AG04450 (cell line): ENCODE data around the gene ANXA10. TPM values are rescaled to one million over a fixed set of nuclear protein-coding genes. Genes with fewer than 3 reads are reported as not detected.

Experiments
- CTCF ChIA-PET: fragments of 300-600, 350-600 bp; formaldehyde crosslinking; extraction: SDS; loops from one replicate; lab custom pipeline; 2022; ENCODE audit warnings: antibody characterized with exemption, inconsistent platforms; lab: Charles Lee
- POLR2A ChIA-PET: fragments of 350-600 bp; formaldehyde crosslinking; extraction: SDS; loops from one replicate; lab custom pipeline; 2021; ENCODE audit warnings: antibody characterized with exemption, inconsistent platforms; lab: Yijun Ruan, JAX
- DNase-seq: peaks from one replicate; pipeline ENCODE4 v3.0.0-alpha.2; 2011; ENCODE audit warnings: low read depth, low spot score
- H3K27ac ChIP-seq: one replicate; pipeline ENCODE4 v1.5.1; 2012; ENCODE audit warnings: low read depth, low read length, control low read depth
- H3K27me3 ChIP-seq: one replicate; pipeline ENCODE4 v1.6.0; 2012; ENCODE audit warnings: low read length; ENCODE audit not compliant: control insufficient read depth, insufficient read depth
- H3K4me3 ChIP-seq: 2 replicates; pipeline ENCODE4 v1.5.1; 2011; ENCODE audit warnings: mild to moderate bottlenecking, low read depth, low read length, control low read depth
- H3K9me3 ChIP-seq: 2 replicates; pipeline ENCODE4 v1.5.1; 2012; ENCODE audit warnings: low read length; ENCODE audit not compliant: control insufficient read depth, insufficient read depth
- polyA plus RNA-seq: library from polyadenylated mRNA; depleted of rRNA; stranded (reverse); fragments of >200 nt; gene quantifications from 2 replicates; pipeline ENCODE4 v1.2.3, GENCODE V29; 2011
- TF ChIP-seq, protein P1 (sequence below): IDR thresholded peaks from 2 replicates; pipeline ENCODE4 v1.5.1; 2011; ENCODE audit warnings: low read depth, low read length, control low read depth, inconsistent platforms

Gene ANXA10
- polyA plus RNA-seq, 1 experiment: 0.60 TPM

DNA sequence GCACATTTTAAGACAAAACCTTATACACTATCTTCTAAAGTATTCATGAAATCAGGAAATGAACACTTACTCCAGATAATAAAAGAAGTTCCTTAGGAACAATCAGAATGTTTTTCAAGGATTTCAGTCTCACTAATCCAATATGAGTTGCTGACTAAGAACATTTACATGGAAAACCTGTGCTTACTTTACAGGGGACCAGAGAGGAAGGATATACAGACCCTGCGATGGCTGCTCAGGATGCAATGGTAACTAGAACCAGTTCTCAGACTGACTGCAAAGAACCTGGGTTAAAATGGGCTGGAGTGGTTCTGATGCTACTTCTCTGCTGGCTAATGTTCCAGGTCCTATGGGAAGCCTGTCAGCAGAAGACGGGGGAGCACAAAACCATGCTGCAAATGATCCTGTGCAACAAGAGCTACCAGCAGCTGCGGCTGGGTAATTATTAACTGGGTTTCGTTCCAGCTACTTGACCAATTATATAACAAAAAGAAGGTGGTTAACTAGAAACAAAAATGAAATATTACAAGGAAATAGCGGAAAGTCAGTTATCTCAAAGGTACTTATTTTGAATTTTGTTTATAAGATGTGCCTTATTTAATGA lies 85.3 kb downstream of the ANXA10 start:
- H3K27ac ChIP-seq: no peak overlapping the region
- no peaks in the 10 kb centered on the region for H3K9me3 ChIP-seq
- POLR2A ChIA-PET: no interaction called here

GRCh38 chr4:168183717-168184571 lies 91.6 kb downstream of the ANXA10 start:
- no peak overlapping the region for H3K4me3 ChIP-seq
- DNase-seq: no peak

More for the DNA sequence above, 85.3 kb downstream of the ANXA10 start:
- no peak for DNase-seq
- H3K4me3 ChIP-seq: no peak overlapping the region
- CTCF ChIA-PET: interaction anchor here (0.9 kb wide), 1 partner anchor 24 kb away, joined by 4 read pairs; no protein-coding TSS in a partner anchor
- TF ChIP-seq, protein P1, sequence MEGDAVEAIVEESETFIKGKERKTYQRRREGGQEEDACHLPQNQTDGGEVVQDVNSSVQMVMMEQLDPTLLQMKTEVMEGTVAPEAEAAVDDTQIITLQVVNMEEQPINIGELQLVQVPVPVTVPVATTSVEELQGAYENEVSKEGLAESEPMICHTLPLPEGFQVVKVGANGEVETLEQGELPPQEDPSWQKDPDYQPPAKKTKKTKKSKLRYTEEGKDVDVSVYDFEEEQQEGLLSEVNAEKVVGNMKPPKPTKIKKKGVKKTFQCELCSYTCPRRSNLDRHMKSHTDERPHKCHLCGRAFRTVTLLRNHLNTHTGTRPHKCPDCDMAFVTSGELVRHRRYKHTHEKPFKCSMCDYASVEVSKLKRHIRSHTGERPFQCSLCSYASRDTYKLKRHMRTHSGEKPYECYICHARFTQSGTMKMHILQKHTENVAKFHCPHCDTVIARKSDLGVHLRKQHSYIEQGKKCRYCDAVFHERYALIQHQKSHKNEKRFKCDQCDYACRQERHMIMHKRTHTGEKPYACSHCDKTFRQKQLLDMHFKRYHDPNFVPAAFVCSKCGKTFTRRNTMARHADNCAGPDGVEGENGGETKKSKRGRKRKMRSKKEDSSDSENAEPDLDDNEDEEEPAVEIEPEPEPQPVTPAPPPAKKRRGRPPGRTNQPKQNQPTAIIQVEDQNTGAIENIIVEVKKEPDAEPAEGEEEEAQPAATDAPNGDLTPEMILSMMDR: no peak
- no peaks in the 10 kb centered on the region for H3K27me3 ChIP-seq

GRCh38 chr4:168188754-168189153 lies 96.4 kb downstream of the ANXA10 start:
- ChIA-PET CTCF (no interaction called here), POLR2A (no interaction called here)
- TF ChIP-seq, protein P1: no peak
- no peaks in the 10 kb centered on the region for H3K9me3 ChIP-seq
- H3K27me3 ChIP-seq: no peaks in the 10 kb centered on the region
- H3K27ac ChIP-seq: no peak overlapping the region
- DNase-seq: no peak
- H3K4me3 ChIP-seq: no peak overlapping the region

More at GRCh38 chr4:168183717-168184571, 91.6 kb downstream of the ANXA10 start:
- ChIA-PET CTCF (interaction anchor here (0.8 to 4.1 kb wide), 10 partner anchors 13 to 738 kb away, joined by 3 to 26 read pairs (median 3); no protein-coding TSS in a partner anchor), POLR2A (no interaction called here)
- no peaks in the 10 kb centered on the region for H3K27me3 ChIP-seq
- H3K27ac ChIP-seq: no peak overlapping the region
- no peaks in the 10 kb centered on the region for H3K9me3 ChIP-seq
- TF ChIP-seq, protein P1: peak; percentile 71

GRCh38 chr4:168197926-168198325 lies 105.6 kb downstream of the ANXA10 start:
- Histone ChIP-seq H3K4me3 (no peak overlapping the region), H3K9me3 (peaks cover under 1% of the 10 kb centered on the region; the same call in 1 of the 2 replicates), H3K27ac (no peak overlapping the region), H3K27me3 (no peaks in the 10 kb centered on the region)
- TF ChIP-seq, protein P1: no peak
- CTCF ChIA-PET: no interaction called here
- POLR2A ChIA-PET: no interaction called here
- no peak for DNase-seq
